ENCODE measurements around the gene TMEM14A. TPM values are rescaled to one million over a fixed set of nuclear protein-coding genes. Genes with fewer than 3 reads are reported as not detected.
A peak's percentile ranks its signal among the peaks of the same experiment; 100 is the strongest.

Gene TMEM14A
- total RNA-seq, 4 donors from 2014 or later, result 23.1 to 32.4 (median 26.9) TPM

DNA sequence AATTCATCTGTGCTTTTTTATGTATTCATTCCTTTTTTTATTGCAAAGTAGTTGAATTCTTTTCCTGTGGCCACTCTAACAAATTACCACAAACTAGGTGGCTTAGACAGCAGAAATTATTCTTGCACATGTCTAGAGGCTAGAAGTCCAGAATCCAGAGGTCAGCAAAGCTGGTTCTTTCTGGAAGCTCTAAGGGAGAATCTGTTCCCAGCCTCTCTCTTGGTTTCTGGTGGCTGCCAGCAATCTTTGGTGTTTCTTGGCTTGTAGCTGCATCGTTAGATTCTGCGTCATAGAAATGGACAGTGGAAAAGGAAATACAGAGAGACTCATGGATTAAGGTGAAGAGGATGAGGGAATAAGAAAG, 53.1 kb downstream of the TMEM14A start:
- H3K9me3 ChIP-seq, result no peaks in the 10 kb centered on the region
- TF ChIP-seq EP300 (IDR thresholded peaks at IDR 0.05) (no peak), POLR2AphosphoS5 (IDR thresholded peaks at IDR 0.05) (no peak)
- H3K27ac ChIP-seq, result peak overlapping the region in 1 of 4 donors; percentile 4
- no peak overlapping the region for H3K4me3 ChIP-seq
- peak; percentile 63 for ATAC-seq
- no peaks in the 10 kb centered on the region for H3K27me3 ChIP-seq
- H3K4me1 ChIP-seq, result peaks cover 0 to 10% (median 0%) of the 10 kb centered on the region in 3 donors
- WGBS, 2 donors (ENCODE audit: low coverage in 1 of 2), result 42 to 50% methylated on average over 1 to 2 of the region's 2 CpGs
- no peaks in the 10 kb centered on the region for H3K36me3 ChIP-seq

DNA sequence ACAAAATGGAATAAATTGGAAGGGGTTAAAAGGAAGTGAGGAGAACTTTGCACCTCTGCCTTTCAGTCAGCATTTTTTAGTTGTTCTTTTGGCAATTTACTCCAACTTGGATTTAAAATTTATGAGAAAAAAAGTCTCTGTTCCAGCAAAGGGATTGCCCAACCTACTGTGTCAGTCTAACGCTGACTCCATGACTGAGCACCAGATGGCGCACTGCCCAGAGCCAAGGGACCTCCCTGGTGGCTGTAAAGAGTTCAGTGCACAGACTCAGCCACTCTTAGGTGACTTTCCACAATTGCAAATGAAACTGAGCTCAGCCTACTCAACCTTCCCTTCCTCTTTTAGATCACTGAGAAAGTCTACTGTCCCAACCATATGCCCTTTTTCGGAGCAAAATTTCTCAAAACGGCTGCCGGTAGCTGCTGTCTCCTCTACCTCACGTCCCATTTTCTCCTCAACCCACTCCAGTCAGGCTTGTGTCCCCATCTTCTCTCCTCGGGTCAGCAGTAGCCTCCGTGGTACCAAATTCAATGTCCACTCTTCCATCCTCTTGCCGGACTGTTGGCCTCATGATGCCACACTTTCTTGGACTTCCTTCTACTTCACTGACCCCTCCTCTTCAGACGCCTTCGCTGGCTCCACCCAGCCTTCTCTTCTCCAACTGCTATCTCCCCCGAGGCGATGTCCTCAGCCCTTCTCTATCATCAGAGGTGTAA, 53.7 kb downstream of the TMEM14A start:
- TF ChIP-seq POLR2A (IDR thresholded peaks at IDR 0.05), result no peak
- no peak for TF ChIP-seq POLR2AphosphoS5 (IDR thresholded peaks at IDR 0.05)
- TF ChIP-seq EP300 (IDR thresholded peaks at IDR 0.05), result no peak
- TF ChIP-seq, protein P1, sequence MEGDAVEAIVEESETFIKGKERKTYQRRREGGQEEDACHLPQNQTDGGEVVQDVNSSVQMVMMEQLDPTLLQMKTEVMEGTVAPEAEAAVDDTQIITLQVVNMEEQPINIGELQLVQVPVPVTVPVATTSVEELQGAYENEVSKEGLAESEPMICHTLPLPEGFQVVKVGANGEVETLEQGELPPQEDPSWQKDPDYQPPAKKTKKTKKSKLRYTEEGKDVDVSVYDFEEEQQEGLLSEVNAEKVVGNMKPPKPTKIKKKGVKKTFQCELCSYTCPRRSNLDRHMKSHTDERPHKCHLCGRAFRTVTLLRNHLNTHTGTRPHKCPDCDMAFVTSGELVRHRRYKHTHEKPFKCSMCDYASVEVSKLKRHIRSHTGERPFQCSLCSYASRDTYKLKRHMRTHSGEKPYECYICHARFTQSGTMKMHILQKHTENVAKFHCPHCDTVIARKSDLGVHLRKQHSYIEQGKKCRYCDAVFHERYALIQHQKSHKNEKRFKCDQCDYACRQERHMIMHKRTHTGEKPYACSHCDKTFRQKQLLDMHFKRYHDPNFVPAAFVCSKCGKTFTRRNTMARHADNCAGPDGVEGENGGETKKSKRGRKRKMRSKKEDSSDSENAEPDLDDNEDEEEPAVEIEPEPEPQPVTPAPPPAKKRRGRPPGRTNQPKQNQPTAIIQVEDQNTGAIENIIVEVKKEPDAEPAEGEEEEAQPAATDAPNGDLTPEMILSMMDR (IDR thresholded peaks at IDR 0.05), result no peak
- no peaks in the 10 kb centered on the region for H3K9me3 ChIP-seq
- H3K36me3 ChIP-seq, result no peaks in the 10 kb centered on the region
- peak overlapping the region in 1 of 4 donors; percentile 4 for H3K27ac ChIP-seq
- H3K4me3 ChIP-seq, result no peak overlapping the region
- H3K27me3 ChIP-seq, result no peaks in the 10 kb centered on the region
- H3K4me1 ChIP-seq, result peaks cover 0 to 10% (median 0%) of the 10 kb centered on the region in 3 donors
- peak; percentile 75 for ATAC-seq
- 63 to 78% methylated on average over 8 to 13 of the region's 13 CpGs for WGBS, 2 donors (ENCODE audit: low coverage in 1 of 2)

DNA sequence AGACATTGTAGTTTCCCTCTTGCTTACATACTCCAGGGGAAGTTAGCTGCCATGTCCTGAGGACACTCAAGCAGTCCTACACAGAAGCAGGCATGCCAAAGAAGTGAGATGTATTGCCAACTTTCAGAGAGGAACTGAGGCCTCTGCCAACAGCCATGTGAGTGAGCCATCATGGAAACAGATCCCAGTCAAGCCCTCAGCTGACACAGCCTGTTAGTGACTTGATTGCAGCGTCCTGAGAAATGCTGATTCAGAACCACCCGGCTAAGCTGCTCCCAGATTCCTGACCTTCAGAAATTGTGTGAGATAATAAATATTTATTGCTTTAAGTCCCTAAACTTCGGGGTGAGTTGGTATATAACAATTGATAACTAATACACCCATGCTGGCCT, 54.2 kb downstream of the TMEM14A start:
- no peaks in the 10 kb centered on the region for H3K36me3 ChIP-seq
- no peaks in the 10 kb centered on the region for H3K9me3 ChIP-seq
- no peak for ATAC-seq
- no peaks in the 10 kb centered on the region for H3K27me3 ChIP-seq
- H3K4me1 ChIP-seq, result peaks cover 0 to 10% (median 0%) of the 10 kb centered on the region in 3 donors
- 69 to 88% methylated on average over 2 to 3 of the region's 3 CpGs for WGBS, 2 donors (ENCODE audit: low coverage in 1 of 2)
- H3K4me3 ChIP-seq, result no peak overlapping the region
- TF ChIP-seq EP300 (IDR thresholded peaks at IDR 0.05) (no peak), POLR2A (IDR thresholded peaks at IDR 0.05) (no peak), POLR2AphosphoS5 (IDR thresholded peaks at IDR 0.05) (no peak)
- TF ChIP-seq, protein P1 (IDR thresholded peaks at IDR 0.05), result no peak
- no peak overlapping the region for H3K27ac ChIP-seq

- Histone ChIP-seq H3K36me3 (no peaks in the 10 kb centered on the region), H3K9me3 (no peaks in the 10 kb centered on the region), H3K27ac (no peak overlapping the region), H3K4me1 (peaks cover 0 to 10% (median 0%) of the 10 kb centered on the region in 3 donors), H3K4me3 (no peak overlapping the region), H3K27me3 (no peaks in the 10 kb centered on the region)
- WGBS, 2 donors (ENCODE audit: low coverage in 1 of 2), result 80 to 93% methylated on average over 1 to 2 of the region's 2 CpGs
- ATAC-seq, result no peak
- TF ChIP-seq, protein P1 (IDR thresholded peaks at IDR 0.05), result no peak
- TF ChIP-seq POLR2AphosphoS5 (IDR thresholded peaks at IDR 0.05), result no peak
- no peak for TF ChIP-seq POLR2A (IDR thresholded peaks at IDR 0.05)
- no peak for TF ChIP-seq EP300 (IDR thresholded peaks at IDR 0.05)
Observed at GRCh38 chr6:52725535-52726192, 54.8 kb downstream of the TMEM14A start.

DNA sequence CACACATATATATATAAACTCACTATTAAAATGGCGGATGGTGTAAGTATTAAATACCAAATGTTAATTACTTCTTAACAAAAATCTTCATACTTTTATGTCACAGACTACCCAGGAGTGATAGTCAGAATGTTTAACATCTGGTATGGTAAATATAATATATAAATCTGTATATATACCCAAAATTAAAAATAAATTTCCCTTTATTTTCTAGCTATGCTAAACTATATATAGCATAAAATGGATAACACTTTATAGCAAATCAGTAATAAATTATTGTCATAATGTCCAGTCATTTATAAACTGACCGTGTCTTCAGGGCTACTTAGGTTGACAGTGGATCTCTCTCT, 55.3 kb downstream of the TMEM14A start:
- peaks cover 0 to 10% (median 0%) of the 10 kb centered on the region in 3 donors for H3K4me1 ChIP-seq
- H3K9me3 ChIP-seq, result no peaks in the 10 kb centered on the region
- 74 to 88% methylated on average over 2 of the region's 2 CpGs for WGBS, 2 donors (ENCODE audit: low coverage in 1 of 2)
- TF ChIP-seq, protein P1 (IDR thresholded peaks at IDR 0.05), result no peak
- TF ChIP-seq POLR2AphosphoS5 (IDR thresholded peaks at IDR 0.05) (no peak), POLR2A (IDR thresholded peaks at IDR 0.05) (no peak), EP300 (IDR thresholded peaks at IDR 0.05) (no peak)
- H3K36me3 ChIP-seq, result no peaks in the 10 kb centered on the region
- no peak overlapping the region for H3K4me3 ChIP-seq
- H3K27me3 ChIP-seq, result no peaks in the 10 kb centered on the region
- H3K27ac ChIP-seq, result no peak overlapping the region
- ATAC-seq, result no peak
